K562 (cell line): ENCODE data around the gene ST6GALNAC1. TPM values are rescaled to one million over a fixed set of nuclear protein-coding genes. Genes with fewer than 3 reads are reported as not detected.

Source experiments
- ATAC-seq: fragments of 200-7000 bp; cut with Tn5 transposase; 3 replicates; pipeline ENCODE4 v1.9.1; 2020; ENCODE audit warnings: moderate library complexity
- BruUV-seq: library from RNA; stranded (reverse); fragments of 400-500 nt; replicated peaks from 2 replicates; lab custom pipeline; 2021; lab: Mats Ljungman, UMichigan
- CTCF ChIA-PET: fragments of 300-600 bp; formaldehyde crosslinking; extraction: SDS; loops from one replicate; lab custom pipeline; 2021; ENCODE audit warnings: low intra/inter-chr PET ratio; lab: Yijun Ruan, JAX
- POLR2A ChIA-PET: fragments of 300-600, 350-650 bp; sonication (Branson Sonifier 250); formaldehyde crosslinking; extraction: SDS; loops from one replicate; lab custom pipeline; 2021; ENCODE audit warnings: antibody characterized with exemption, inconsistent platforms; lab: Yijun Ruan, JAX
- DNase-seq, 4 experiments: peaks; one replicate each; pipeline versions ENCODE4 v3.0.0 to v3.0.0-alpha.2; 2011 to 2018; ENCODE audit warnings: low spot score in 3 of 4, mixed read lengths in 3 of 4; ENCODE audit errors: extremely low read depth in 1 of 4
- FAIRE-seq: peaks from 2 replicates; lab custom pipeline; 2011; peaks lifted over from hg19 to GRCh38; lab: Jason Lieb, UNC
- H2AFZ ChIP-seq: 2 replicates; pipeline ENCODE4 v1.6.0; 2011; ENCODE audit warnings: low read depth, low read length, control low read depth, inconsistent platforms
- H3K27ac ChIP-seq: fragments of 200-600 bp; 3 replicates; pipeline ENCODE4 v1.8.0; 2011; ENCODE audit warnings: low read depth, mild to moderate bottlenecking, control low read depth, inconsistent platforms, low read length, moderate library complexity, mixed read lengths; ENCODE audit errors: extremely low read depth
- H3K27me3 ChIP-seq, 2 experiments: fragments of 300-600 bp in 1 of 2; 2 replicates in 1 of 2; 3 replicates in 1 of 2; pipeline versions ENCODE4 v1.6.0 to v1.8.0; 2011; ENCODE audit warnings: inconsistent platforms in 2 of 2, low read length in 2 of 2, mild to moderate bottlenecking in 1 of 2, mixed read lengths in 1 of 2, moderate library complexity in 1 of 2; ENCODE audit not compliant: control insufficient read depth in 2 of 2, insufficient read depth in 2 of 2
- H3K36me3 ChIP-seq: fragments of 300-600 bp; 3 replicates; pipeline ENCODE4 v1.8.0; 2011; ENCODE audit warnings: mild to moderate bottlenecking, low read length, inconsistent platforms; ENCODE audit not compliant: control insufficient read depth, insufficient read depth
- H3K4me1 ChIP-seq, 2 experiments: fragments of 200-600 bp in 1 of 2; replicated peaks in 1 of 2; 2 replicates in 1 of 2; 3 replicates in 1 of 2; pipeline versions ENCODE4 v1.5.1 to v1.8.0; 2011; ENCODE audit warnings: inconsistent platforms in 2 of 2, low read length in 2 of 2, mild to moderate bottlenecking in 1 of 2, mixed read lengths in 1 of 2, moderate library complexity in 1 of 2; ENCODE audit not compliant: control insufficient read depth in 2 of 2, insufficient read depth in 2 of 2
- H3K4me2 ChIP-seq: 2 replicates; pipeline ENCODE4 v1.6.1; 2011; ENCODE audit warnings: low read length, control low read depth, inconsistent platforms, mixed read lengths; ENCODE audit not compliant: insufficient read depth
- H3K4me3 ChIP-seq: fragments of 200-600 bp; sonication (generic), shearing (Covaris generic); 2 replicates; pipeline ENCODE4 v1.5.1; 2016; ENCODE audit warnings: control low read depth, inconsistent platforms
- H3K79me2 ChIP-seq: fragments of 200-600 bp; 3 replicates; pipeline ENCODE4 v1.8.0; 2011; ENCODE audit warnings: low read length, inconsistent platforms; ENCODE audit not compliant: control insufficient read depth, insufficient read depth
- H3K9ac ChIP-seq, 2 experiments: 2 replicates each; pipeline versions ENCODE4 v1.6.0 to v1.6.1; 2011; ENCODE audit warnings: low read depth in 2 of 2, low read length in 2 of 2, control low read depth in 1 of 2, inconsistent platforms in 1 of 2, mild to moderate bottlenecking in 1 of 2, mixed read lengths in 1 of 2; ENCODE audit not compliant: insufficient read depth in 1 of 2
- H3K9me1 ChIP-seq: one replicate; pipeline ENCODE4 v1.6.0; 2011; ENCODE audit warnings: inconsistent platforms, mild to moderate bottlenecking, low read length, moderate library complexity; ENCODE audit not compliant: control insufficient read depth, insufficient read depth
- H3K9me3 ChIP-seq: replicated peaks from 2 replicates; pipeline ENCODE4 v1.5.1; 2011; ENCODE audit warnings: low read depth, low read length, inconsistent platforms; ENCODE audit not compliant: control insufficient read depth, insufficient read depth
- H4K20me1 ChIP-seq: replicated peaks from 2 replicates; pipeline ENCODE4 v1.6.1; 2011; ENCODE audit warnings: low read length, inconsistent platforms, mixed read lengths; ENCODE audit not compliant: control insufficient read depth, insufficient read depth
- ARID2 ChIP-seq: fragments of 450-650 bp; IDR thresholded peaks from 2 replicates; pipeline ENCODE4 v1.6.1; 2017; ENCODE audit warnings: antibody characterized with exemption, mild to moderate bottlenecking
- CBX3 ChIP-seq, 2 experiments: IDR thresholded peaks; 1 replicate in 1 of 2; 2 replicates in 1 of 2; pipeline ENCODE4 v1.6.1; 2012; ENCODE audit warnings: inconsistent platforms in 2 of 2, low read length in 2 of 2, borderline replicate concordance in 1 of 2, control low read depth in 1 of 2
- CREM ChIP-seq: IDR thresholded peaks from 2 replicates; pipeline ENCODE4 v1.6.1; 2014; ENCODE audit warnings: antibody characterized with exemption, low read depth
- CTBP1 ChIP-seq: fragments of 450-650 bp; IDR thresholded peaks from 2 replicates; pipeline ENCODE4 v1.6.1; 2016; ENCODE audit warnings: borderline replicate concordance
- CTCF ChIP-seq, 3 experiments: IDR thresholded peaks in 2 of 3; conservative IDR thresholded peaks in 1 of 3; 2 replicates each; pipeline ENCODE4 v1.5.1; 2011 to 2012; ENCODE audit warnings: low read length in 3 of 3, mild to moderate bottlenecking in 3 of 3, control low read depth in 2 of 3, improper control_type of control experiment in 1 of 3, inconsistent platforms in 1 of 3, low read depth in 1 of 3, mixed read lengths in 1 of 3, moderate library complexity in 1 of 3; ENCODE audit not compliant: insufficient read depth in 2 of 3
- CXXC5 ChIP-seq: fragments of 250-450 bp; sonication (Bioruptor Pico); IDR thresholded peaks from 2 replicates; pipeline ENCODE4 v1.8.0; 2022; ENCODE audit warnings: inconsistent platforms, mild to moderate bottlenecking, moderate library complexity
- DACH1 ChIP-seq: fragments of 450-650 bp; IDR thresholded peaks from 2 replicates; pipeline ENCODE4 v1.6.1; 2018; ENCODE audit not compliant: partially characterized antibody
- ESRRB ChIP-seq: fragments of 250-450 bp; sonication (Bioruptor Pico); IDR thresholded peaks from 2 replicates; pipeline ENCODE4 v1.5.0; 2020; ENCODE audit warnings: mild to moderate bottlenecking, moderate library complexity, borderline replicate concordance
- GATAD2B ChIP-seq: fragments of 450-650 bp; IDR thresholded peaks from 2 replicates; pipeline ENCODE4 v1.6.1; 2017; ENCODE audit warnings: mild to moderate bottlenecking, borderline replicate concordance
- KLF16 ChIP-seq: IDR thresholded peaks from 2 replicates; pipeline ENCODE4 v1.6.1; 2016; ENCODE audit warnings: antibody characterized with exemption
- POLR2G ChIP-seq: fragments of 200-400 bp; formaldehyde crosslinking; IDR thresholded peaks from 2 replicates; pipeline ENCODE4 v1.6.1; 2017; ENCODE audit warnings: low read depth, mild to moderate bottlenecking, antibody characterized with exemption, low read length, moderate library complexity
- RAD21 ChIP-seq, 2 experiments: fragments of 250-450 bp in 1 of 2; fragments of 450-650 bp in 1 of 2; sonication (Bioruptor Pico) in 1 of 2; formaldehyde crosslinking in 1 of 2; IDR thresholded peaks in 1 of 2; conservative IDR thresholded peaks in 1 of 2; 2 replicates each; pipeline versions ENCODE4 v1.4.0 to v1.8.0; 2020 to 2022; ENCODE audit warnings: mild to moderate bottlenecking in 2 of 2, moderate library complexity in 1 of 2
- TAF7 ChIP-seq: fragments of 450-650 bp; IDR thresholded peaks from 2 replicates; pipeline ENCODE4 v1.6.1; 2016; ENCODE audit warnings: missing genetic modification characterization, missing compliant biosample characterization
- WGBS: fragments of 100-300 bp; shearing (Covaris generic); methylation state at CpG from one replicate; pipeline ENCODE4 v1.1.6; 2016; ENCODE audit warnings: low coverage, mixed read lengths; ENCODE audit not compliant: insufficient coverage; ENCODE audit errors: missing lambda C conversion rate; 5-methylcytosine and 5-hydroxymethylcytosine counted together
- in situ Hi-C: fragments of 300-500 bp; cut with MboI; formaldehyde crosslinking; loops from 4 replicates; pipeline ENCODE4 v1.15.0; 2018; ENCODE audit warnings: inconsistent platforms, mixed read lengths
- intact Hi-C: fragments of 100-400 bp; cut with micrococcal nuclease; formaldehyde crosslinking; loops from 2 replicates; pipeline ENCODE4 v1.14.2; 2022
- polyA plus RNA-seq, 8 experiments: library from polyadenylated mRNA; depleted of rRNA in 4 of 8; stranded (reverse) in 5 of 8; unstranded in 3 of 8; fragments of >200 nt; fragmentation: Nextera tagmentation in 2 of 8; fragmentation: Illumina TruSeq in 1 of 8; extraction: Ambion mirVana in 2 of 8; extraction: Trizol in 1 of 8; gene quantifications; 2 replicates each; pipeline versions ENCODE4 v1.2.1 to v1.2.3, GENCODE V29; 2011 to 2014; ENCODE audit warnings: inconsistent platforms in 1 of 8, missing spikeins in 1 of 8
- total RNA-seq, 7 experiments: library from RNA; depleted of rRNA in 6 of 7; stranded (reverse); fragments of >200 nt in 6 of 7; fragmentation: Illumina TruSeq in 2 of 7; extraction: Trizol in 2 of 7; gene quantifications; 2 replicates each; pipeline versions ENCODE4 v1.2.1 to v1.2.3, GENCODE V29; 2011 to 2021; ENCODE audit warnings: low replicate concordance in 1 of 7
- TF ChIP-seq, protein P1 (sequence below): fragments of 450-650 bp; IDR thresholded peaks from 2 replicates; pipeline ENCODE4 v1.6.1; 2014; ENCODE audit warnings: low read depth, mild to moderate bottlenecking, moderate library complexity, borderline replicate concordance
- TF ChIP-seq, protein P2 (sequence below): fragments of 450-650 bp; formaldehyde crosslinking; IDR thresholded peaks from 2 replicates; pipeline ENCODE4 v1.4.0; 2020; ENCODE audit warnings: mild to moderate bottlenecking, moderate library complexity

ST6GALNAC1 gene
- total and polyA plus RNA-seq, 9 of the 15 experiments (the other 6 are each of a cell fraction or from before 2014, with no cell fraction given), result 20.6 to 68.4 (median 50.5) TPM

GRCh38 chr17:76681222-76682137 lies 37.9 kb upstream of the ST6GALNAC1 start:
- H3K9me1 ChIP-seq, result no peaks in the 10 kb centered on the region
- intact Hi-C loops, result loop anchor here (2.0 to 5.0 kb wide), 4 partner anchors 41 to 159 kb away; no protein-coding TSS in a partner anchor
- ChIA-PET CTCF (interaction anchor here (0.5 to 1.7 kb wide), 6 partner anchors 12 to 177 kb away, joined by 3 to 16 read pairs (median 4); partner anchors contain the start of gene PRCD), POLR2A (interaction anchor here (0.5 to 2.2 kb wide), 22 partner anchors 10 to 174 kb away, joined by 3 to 18 read pairs (median 4); partner anchors contain the start of genes MFSD11 and SRSF2)
- in situ Hi-C loops, result loop anchor here (5.0 kb wide), 1 partner anchor 159 kb away; no protein-coding TSS in a partner anchor
- H3K9ac ChIP-seq, result peak overlapping the region in 1 of 2 experiments; percentile 76; a peak in 2 of 4 replicates
- no peaks in the 10 kb centered on the region; the same call in none of the 2 replicates for H4K20me1 ChIP-seq
- DNase-seq (peak; percentile 66 to 87 (median 74)), ATAC-seq (peak; percentile 89), FAIRE-seq (peak; percentile 94)
- no peaks in the 10 kb centered on the region for H3K9me3 ChIP-seq
- 26% methylated on average over 16 of the region's 16 CpGs for WGBS
- H3K36me3 ChIP-seq, result no peaks in the 10 kb centered on the region
- H3K4me3 ChIP-seq, result no peak overlapping the region
- H2AFZ ChIP-seq, result no peak overlapping the region
- no peak overlapping the region for H3K4me2 ChIP-seq
- H3K27me3 ChIP-seq, result no peaks in the 10 kb centered on the region
- H3K27ac ChIP-seq, result no peak overlapping the region
- BruUV-seq, result no TSS peak
- no peaks in the 10 kb centered on the region for H3K79me2 ChIP-seq
- H3K4me1 ChIP-seq, result peaks cover 18 to 53% of the 10 kb centered on the region in 2 experiments
- TF ChIP-seq TAF7 (tag) (no peak), DACH1 (no peak), CTCF (IDR thresholded peaks at IDR 0.05 in 2 of 3, conservative IDR thresholded peaks at IDR 0.05 in 1 of 3; ENCODE audit: insufficient read depth in 2 of 3, low read depth in 1 of 3, low read length in 3 of 3) (peak; percentile 91 to 95 (median 91)), ARID2 (peak; percentile 64; the same call in 1 of the 2 replicates), POLR2G (no peak), CREM (peak; percentile 52; the same call in 1 of the 2 replicates), CTBP1 (0 out of 2 replicates have a peak, but pooled peaks have one; percentile 14), GATAD2B (no peak), ESRRB (no peak), KLF16 (peak; percentile 41; the same call in 1 of the 2 replicates), RAD21 (CRISPR knock-in tag; conservative IDR thresholded peaks at IDR 0.05 in 1 of 2, IDR thresholded peaks at IDR 0.05 in 1 of 2) (peak; percentile 86 to 94), CBX3 (IDR thresholded peaks at IDR 0.05; ENCODE audit: borderline replicate concordance in 1 of 2, low read length in 2 of 2) (peak in 1 of 2 experiments; percentile 59; a peak in 1 of 3 replicates), CXXC5 (CRISPR knock-in tag) (peak; percentile 25; the same call in 1 of the 2 replicates)
- TF ChIP-seq, protein P1, sequence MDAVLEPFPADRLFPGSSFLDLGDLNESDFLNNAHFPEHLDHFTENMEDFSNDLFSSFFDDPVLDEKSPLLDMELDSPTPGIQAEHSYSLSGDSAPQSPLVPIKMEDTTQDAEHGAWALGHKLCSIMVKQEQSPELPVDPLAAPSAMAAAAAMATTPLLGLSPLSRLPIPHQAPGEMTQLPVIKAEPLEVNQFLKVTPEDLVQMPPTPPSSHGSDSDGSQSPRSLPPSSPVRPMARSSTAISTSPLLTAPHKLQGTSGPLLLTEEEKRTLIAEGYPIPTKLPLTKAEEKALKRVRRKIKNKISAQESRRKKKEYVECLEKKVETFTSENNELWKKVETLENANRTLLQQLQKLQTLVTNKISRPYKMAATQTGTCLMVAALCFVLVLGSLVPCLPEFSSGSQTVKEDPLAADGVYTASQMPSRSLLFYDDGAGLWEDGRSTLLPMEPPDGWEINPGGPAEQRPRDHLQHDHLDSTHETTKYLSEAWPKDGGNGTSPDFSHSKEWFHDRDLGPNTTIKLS, result peak; percentile 20; the same call in 1 of the 2 replicates
- TF ChIP-seq, protein P2, sequence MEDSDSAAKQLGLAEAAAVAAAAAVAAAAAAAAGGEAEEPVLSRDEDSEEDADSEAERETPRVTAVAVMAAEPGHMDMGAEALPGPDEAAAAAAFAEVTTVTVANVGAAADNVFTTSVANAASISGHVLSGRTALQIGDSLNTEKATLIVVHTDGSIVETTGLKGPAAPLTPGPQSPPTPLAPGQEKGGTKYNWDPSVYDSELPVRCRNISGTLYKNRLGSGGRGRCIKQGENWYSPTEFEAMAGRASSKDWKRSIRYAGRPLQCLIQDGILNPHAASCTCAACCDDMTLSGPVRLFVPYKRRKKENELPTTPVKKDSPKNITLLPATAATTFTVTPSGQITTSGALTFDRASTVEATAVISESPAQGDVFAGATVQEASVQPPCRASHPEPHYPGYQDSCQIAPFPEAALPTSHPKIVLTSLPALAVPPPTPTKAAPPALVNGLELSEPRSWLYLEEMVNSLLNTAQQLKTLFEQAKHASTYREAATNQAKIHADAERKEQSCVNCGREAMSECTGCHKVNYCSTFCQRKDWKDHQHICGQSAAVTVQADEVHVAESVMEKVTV, result peak; percentile 79
